OCI-LY7 (cell line): ENCODE data around the gene SULF2. TPM values are rescaled to one million over a fixed set of nuclear protein-coding genes. Genes with fewer than 3 reads are reported as not detected.

Experiments used
- BruUV-seq: library from RNA; stranded (reverse); fragments of 400-500 nt; replicated peaks from 2 replicates; lab custom pipeline; 2021; lab: Mats Ljungman, UMichigan
- CTCF ChIA-PET: fragments of 300-600 bp; sonication (Branson Sonifier 250); formaldehyde crosslinking; loops from one replicate; lab custom pipeline; 2022; ENCODE audit warnings: antibody characterized with exemption; ENCODE audit not compliant: unreplicated experiment; lab: Charles Lee
- POLR2A ChIA-PET: fragments of 300-600 bp; sonication (Branson Sonifier 250); formaldehyde crosslinking; loops from one replicate; lab custom pipeline; 2022; ENCODE audit warnings: antibody characterized with exemption; lab: Charles Lee
- DNase-seq: peaks from one replicate; pipeline ENCODE4 v3.0.0-alpha.2; 2015; ENCODE audit warnings: low spot score
- H2AFZ ChIP-seq: fragments of 200-600 bp; sonication (generic), shearing (Covaris generic); 2 replicates; pipeline ENCODE4 v1.6.1; 2014; ENCODE audit warnings: mild to moderate bottlenecking, antibody characterized with exemption, low read length, moderate library complexity
- H3K27ac ChIP-seq: fragments of 200-600 bp; sonication (generic); 2 replicates; pipeline ENCODE4 v1.5.1; 2014; ENCODE audit warnings: mixed run types, low read depth, mild to moderate bottlenecking, moderate library complexity, low read length, inconsistent platforms; ENCODE audit not compliant: poor library complexity, severe bottlenecking
- H3K36me3 ChIP-seq: fragments of 200-600 bp; sonication (generic); 2 replicates; pipeline ENCODE4 v1.6.1; 2014; ENCODE audit warnings: mild to moderate bottlenecking, antibody characterized with exemption, low read length, moderate library complexity, mixed read lengths; ENCODE audit not compliant: insufficient read depth
- H3K4me1 ChIP-seq: fragments of 200-600 bp; sonication (generic); 2 replicates; pipeline ENCODE4 v1.5.1; 2014; ENCODE audit warnings: mild to moderate bottlenecking, low read length; ENCODE audit not compliant: insufficient read depth, poor library complexity, severe bottlenecking
- H3K4me2 ChIP-seq: fragments of 200-600 bp; sonication (generic); 2 replicates; pipeline ENCODE4 v1.6.1; 2014; ENCODE audit warnings: mild to moderate bottlenecking, low read length
- H3K4me3 ChIP-seq: fragments of 200-600 bp; sonication (generic); 2 replicates; pipeline ENCODE4 v1.5.1; 2014; ENCODE audit warnings: mild to moderate bottlenecking, low read depth, low read length; ENCODE audit not compliant: poor library complexity, severe bottlenecking
- H3K79me2 ChIP-seq: fragments of 200-600 bp; sonication (generic); 2 replicates; pipeline ENCODE4 v1.6.1; 2016; ENCODE audit warnings: low read depth, mild to moderate bottlenecking, low read length, moderate library complexity, mixed read lengths; ENCODE audit not compliant: insufficient read depth
- H3K9me2 ChIP-seq: fragments of 200-600 bp; sonication (generic); 2 replicates; pipeline ENCODE4 v1.6.1; 2016; ENCODE audit warnings: mild to moderate bottlenecking, low read length, mixed read lengths; ENCODE audit not compliant: insufficient read depth
- H3K9me3 ChIP-seq: fragments of 200-600 bp; sonication (generic); 2 replicates; pipeline ENCODE4 v1.6.1; 2014; ENCODE audit warnings: mild to moderate bottlenecking, mixed run types, low read length, mixed read lengths
- H4K20me1 ChIP-seq: fragments of 200-600 bp; sonication (generic); 2 replicates; pipeline ENCODE4 v1.6.1; 2014; ENCODE audit warnings: mild to moderate bottlenecking, antibody characterized with exemption, low read length, moderate library complexity, mixed read lengths; ENCODE audit not compliant: insufficient read depth
- CTCF ChIP-seq: fragments of 200-600 bp; sonication (generic); conservative IDR thresholded peaks from 2 replicates; pipeline ENCODE4 v1.5.1; 2014; ENCODE audit warnings: mild to moderate bottlenecking, antibody characterized with exemption, low read length, moderate library complexity, mixed read lengths
- EZH2phosphoT487 ChIP-seq: fragments of 200-600 bp; sonication (generic); IDR thresholded peaks from 2 replicates; pipeline ENCODE4 v1.6.1; 2018; ENCODE audit warnings: low read depth, borderline replicate concordance, mild to moderate bottlenecking, mixed run types, antibody characterized with exemption, low read length, moderate library complexity, mixed read lengths
- intact Hi-C: fragments of 100-400 bp; cut with micrococcal nuclease; formaldehyde crosslinking; loops from one replicate; pipeline ENCODE4 v1.10.0; 2022; ENCODE audit not compliant: unreplicated experiment
- total RNA-seq, 2 experiments: library from RNA; depleted of rRNA in 1 of 2; stranded (reverse); fragments of >200 nt in 1 of 2; shearing (Covaris generic) in 1 of 2; gene quantifications; 2 replicates each; pipeline ENCODE4 v1.2.3, GENCODE V29; 2014 to 2022

SULF2 gene
- total RNA-seq, 2 experiments from 2014 or later = 0.03 to 0.51 TPM

DNA sequence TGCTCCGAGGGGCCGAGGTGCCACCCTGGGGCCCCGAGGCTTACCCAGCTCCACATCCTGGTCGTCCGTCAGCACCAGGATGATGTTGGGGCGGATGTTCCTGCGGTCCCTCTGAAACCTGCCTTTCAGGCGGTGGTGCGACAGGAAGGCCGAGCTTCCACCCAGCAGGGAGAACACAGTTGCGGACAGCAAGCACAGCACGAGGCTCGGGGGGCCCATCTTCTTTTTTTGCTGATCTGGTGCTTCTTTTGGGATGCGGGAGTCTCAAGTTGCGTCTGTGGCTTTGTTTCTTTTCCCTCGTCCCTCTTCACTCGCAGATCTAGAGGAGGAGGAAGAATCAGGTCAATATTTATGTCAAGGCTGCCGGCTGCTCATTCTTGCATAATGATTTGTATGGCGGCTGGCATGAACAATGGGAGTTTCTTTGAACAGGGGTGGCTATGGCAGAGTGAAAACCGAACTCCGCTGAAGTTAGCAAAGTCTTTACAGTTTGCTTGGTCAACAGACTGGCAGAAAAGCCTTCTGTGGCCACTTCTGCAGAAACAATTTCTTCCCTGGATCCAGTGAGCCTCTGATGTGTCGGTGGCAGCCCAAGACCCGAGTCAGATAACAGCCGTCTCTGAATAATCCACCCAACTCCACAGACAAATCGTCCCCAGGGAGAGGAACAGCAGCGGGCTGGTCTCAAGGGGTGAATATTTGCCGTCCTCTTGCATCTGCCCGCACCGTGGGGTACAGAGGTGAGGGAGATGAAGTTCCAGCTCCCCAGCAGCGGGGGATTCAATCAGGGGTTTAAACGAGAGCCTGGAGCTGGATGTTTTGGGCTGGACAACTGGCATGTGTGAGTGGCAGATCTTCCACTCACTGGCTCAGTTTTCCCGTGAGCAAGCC lies 27.9 kb downstream of the SULF2 start:
- Histone ChIP-seq H2AFZ (no peak overlapping the region), H3K4me3 (no peak overlapping the region), H3K36me3 (no peaks in the 10 kb centered on the region), H3K27ac (no peak overlapping the region), H3K9me3 (no peaks in the 10 kb centered on the region), H4K20me1 (no peaks in the 10 kb centered on the region), H3K4me1 (no peaks in the 10 kb centered on the region), H3K79me2 (no peaks in the 10 kb centered on the region), H3K9me2 (no peaks in the 10 kb centered on the region), H3K4me2 (no peak overlapping the region)
- intact Hi-C loops = no loop called here
- ChIA-PET CTCF (no interaction called here), POLR2A (no interaction called here)
- TF ChIP-seq CTCF (no peak), EZH2phosphoT487 (no peak)
- BruUV-seq = no TSS peak
- DNase-seq = no peak

DNA sequence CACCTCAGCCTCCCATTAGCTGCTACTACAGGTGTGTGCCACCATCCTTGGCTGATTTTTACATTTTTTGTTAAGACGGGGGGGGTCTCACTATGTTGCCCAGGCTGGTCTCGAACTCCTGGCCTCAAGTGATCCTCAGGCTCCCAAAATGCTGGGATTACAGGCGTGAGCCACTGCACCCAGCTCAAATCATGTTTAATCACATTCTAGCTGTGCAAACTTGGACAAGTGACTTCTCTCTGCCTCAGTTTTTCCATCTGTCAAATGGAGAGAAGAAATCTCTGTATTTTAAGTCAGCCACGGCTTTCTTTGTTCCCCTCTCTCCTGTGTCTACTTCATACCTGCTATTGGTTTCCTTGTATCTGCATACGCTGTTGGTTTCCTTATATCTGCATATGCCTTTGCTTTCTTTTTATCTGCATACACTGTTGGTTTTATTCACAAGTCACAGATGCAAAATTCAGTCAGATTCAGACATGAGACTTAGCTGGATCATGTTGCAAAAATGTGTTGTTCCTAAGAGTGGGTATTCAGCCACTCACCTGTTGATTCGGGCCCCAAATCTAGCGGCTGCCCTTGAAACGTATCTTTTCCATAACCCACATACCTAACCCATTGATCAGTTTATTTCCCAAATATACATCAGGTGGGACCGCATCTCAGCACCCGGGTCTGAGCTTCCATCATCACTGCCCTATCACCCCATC lies 30.2 kb downstream of the SULF2 start:
- Histone ChIP-seq H3K4me3 (no peak overlapping the region), H4K20me1 (no peaks in the 10 kb centered on the region), H2AFZ (no peak overlapping the region), H3K9me3 (no peaks in the 10 kb centered on the region), H3K79me2 (no peaks in the 10 kb centered on the region), H3K4me1 (no peaks in the 10 kb centered on the region), H3K9me2 (no peaks in the 10 kb centered on the region), H3K4me2 (no peak overlapping the region), H3K36me3 (no peaks in the 10 kb centered on the region), H3K27ac (no peak overlapping the region)
- intact Hi-C loops = no loop called here
- CTCF ChIA-PET = no interaction called here
- TF ChIP-seq EZH2phosphoT487 = no peak
- TF ChIP-seq CTCF = no peak
- DNase-seq = no peak
- POLR2A ChIA-PET = no interaction called here
- no TSS peak for BruUV-seq

DNA sequence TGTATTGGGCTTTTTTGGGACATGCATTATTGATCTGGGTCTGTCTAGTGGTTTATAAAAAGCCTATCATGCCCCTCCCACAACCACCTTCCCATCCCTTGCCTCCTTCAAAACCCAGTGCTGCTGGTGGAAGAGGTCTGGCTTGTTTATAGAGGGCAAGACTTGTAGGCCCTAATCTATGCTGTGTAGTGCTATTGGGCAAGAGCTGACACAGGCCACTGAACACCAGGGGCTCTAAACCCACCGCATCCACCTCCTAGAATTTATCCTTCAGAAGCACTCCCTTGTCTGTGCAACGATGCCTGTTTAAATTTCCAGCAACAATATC lies 30.9 kb downstream of the SULF2 start:
- POLR2A ChIA-PET = no interaction called here
- no peaks in the 10 kb centered on the region for H3K36me3 ChIP-seq
- no peaks in the 10 kb centered on the region for H3K9me2 ChIP-seq
- no peak overlapping the region for H3K27ac ChIP-seq
- H3K4me3 ChIP-seq = no peak overlapping the region
- BruUV-seq = no TSS peak
- CTCF ChIA-PET = no interaction called here
- DNase-seq = no peak
- intact Hi-C loops = no loop called here
- no peak overlapping the region for H2AFZ ChIP-seq
- no peak for TF ChIP-seq CTCF
- TF ChIP-seq EZH2phosphoT487 = no peak
- H3K79me2 ChIP-seq = no peaks in the 10 kb centered on the region
- H3K9me3 ChIP-seq = no peaks in the 10 kb centered on the region
- H3K4me1 ChIP-seq = no peaks in the 10 kb centered on the region
- H4K20me1 ChIP-seq = no peaks in the 10 kb centered on the region
- no peak overlapping the region for H3K4me2 ChIP-seq
